Osteocyte (in vitro differentiated cells): Measurements from ENCODE around the gene SCN2B. TPM values are rescaled to one million over a fixed set of nuclear protein-coding genes. Genes with fewer than 3 reads are reported as not detected.
A peak's percentile ranks its signal among the peaks of the same experiment; 100 is the strongest.

Experiments
- DNase-seq: peaks from one replicate; pipeline ENCODE4 v3.0.0; 2021; ENCODE audit warnings: mixed read lengths; ENCODE audit not compliant: unreplicated experiment; ENCODE audit errors: extremely low spot score
- H3K27ac Mint-ChIP-seq: one replicate; pipeline ENCODE4 v1.8.0; 2021; ENCODE audit warnings: mild to moderate bottlenecking, mixed read lengths; ENCODE audit not compliant: unreplicated experiment
- H3K27me3 Mint-ChIP-seq: one replicate; pipeline ENCODE4 v1.8.0; 2021; ENCODE audit warnings: mixed read lengths; ENCODE audit not compliant: unreplicated experiment
- H3K36me3 Mint-ChIP-seq: one replicate; pipeline ENCODE4 v1.8.0; 2021; ENCODE audit warnings: mixed read lengths; ENCODE audit not compliant: unreplicated experiment
- H3K4me1 Mint-ChIP-seq: one replicate; pipeline ENCODE4 v1.8.0; 2021; ENCODE audit warnings: mixed read lengths; ENCODE audit not compliant: unreplicated experiment
- H3K4me3 Mint-ChIP-seq: one replicate; pipeline ENCODE4 v1.8.0; 2021; ENCODE audit warnings: mild to moderate bottlenecking, moderate library complexity, mixed read lengths; ENCODE audit not compliant: unreplicated experiment
- H3K9me3 Mint-ChIP-seq: one replicate; pipeline ENCODE4 v1.8.0; 2021; ENCODE audit warnings: mixed read lengths; ENCODE audit not compliant: unreplicated experiment
- CTCF ChIP-seq: fragments of 200-600 bp; sonication (generic); IDR thresholded peaks from 2 replicates; pipeline ENCODE4 v1.5.0; 2021; ENCODE audit warnings: antibody characterized with exemption, mild to moderate bottlenecking, moderate library complexity
- total RNA-seq: library from RNA; stranded (reverse); gene quantifications from 2 replicates; pipeline ENCODE4 v1.2.1, GENCODE V29; 2021

SCN2B gene
- total RNA-seq, 1 donor from 2014 or later = not detected

GRCh38 chr11:118147502-118147901 is 28.9 kb downstream of the SCN2B start:
- H3K27ac Mint-ChIP-seq = no peak overlapping the region
- H3K4me3 Mint-ChIP-seq = no peak overlapping the region

GRCh38 chr11:118146554-118146953 is 29.9 kb downstream of the SCN2B start:
- Mint-ChIP-seq H3K27ac (no peak overlapping the region), H3K36me3 (no peaks in the 10 kb centered on the region), H3K9me3 (no peaks in the 10 kb centered on the region), H3K4me3 (peak overlapping the region; percentile 68), H3K4me1 (peaks cover 3% of the 10 kb centered on the region), H3K27me3 (peaks cover 84% of the 10 kb centered on the region)
- DNase-seq = no peak
- no peak for TF ChIP-seq CTCF

More at GRCh38 chr11:118147502-118147901, 28.9 kb downstream of the SCN2B start:
- DNase-seq = no peak
- Mint-ChIP-seq H3K9me3 (no peaks in the 10 kb centered on the region), H3K4me1 (peaks cover 6% of the 10 kb centered on the region), H3K27me3 (peaks cover 77% of the 10 kb centered on the region), H3K36me3 (no peaks in the 10 kb centered on the region)
- no peak for TF ChIP-seq CTCF

- Mint-ChIP-seq H3K4me3 (peak overlapping the region; percentile 71), H3K36me3 (no peaks in the 10 kb centered on the region), H3K27me3 (peaks cover 80% of the 10 kb centered on the region), H3K9me3 (no peaks in the 10 kb centered on the region), H3K27ac (no peak overlapping the region), H3K4me1 (peaks cover 3% of the 10 kb centered on the region)
- peak; percentile 96 for TF ChIP-seq CTCF
- DNase-seq = peak; percentile 92
Observed at GRCh38 chr11:118145285-118146227, 30.9 kb downstream of the SCN2B start.

GRCh38 chr11:118144301-118145268 is 31.9 kb downstream of the SCN2B start:
- Mint-ChIP-seq H3K27me3 (peaks cover 79% of the 10 kb centered on the region), H3K27ac (no peak overlapping the region), H3K36me3 (no peaks in the 10 kb centered on the region), H3K9me3 (no peaks in the 10 kb centered on the region), H3K4me1 (peaks cover 3% of the 10 kb centered on the region), H3K4me3 (no peak overlapping the region)
- TF ChIP-seq CTCF = no peak
- no peak for DNase-seq
